Measurements from ENCODE around the gene RPL13A.
"Not testable (repeated sequence)": the region's sequence is repeated elsewhere in the genome, so short reads cannot be mapped to it uniquely, and the experiment has no call there.

RPL13A gene

GRCh38 chr19:49451430-49452181 is 35.8 kb upstream of the RPL13A start, which contains the start of gene PIH1D1:
TSS of gene PIH1D1 (minus strand) at chr19:49451814. CDS start at chr19:49451574, 240 bp downstream.
- H3K27ac ChIP-seq, result peak within 1 kb of the TSS; percentile 91

GRCh38 chr19:49453013-49453756 is 34.2 kb upstream of the RPL13A start, which contains the start of gene ALDH16A1:
TSS of gene ALDH16A1 (plus strand) at chr19:49453225. CDS start at chr19:49453332, 107 bp downstream.
- no peak for TF ChIP-seq CTCF (conservative IDR thresholded peaks at IDR 0.05)
- H3K27ac ChIP-seq, result peak within 1 kb of the TSS; percentile 91

More at GRCh38 chr19:49451430-49452181, 35.8 kb upstream of the RPL13A start, which contains the start of gene PIH1D1:
- TF ChIP-seq CTCF (conservative IDR thresholded peaks at IDR 0.05), result no peak

- H3K27ac ChIP-seq, result peak overlapping the region; percentile 91
These were observed 33.6 kb upstream of the RPL13A start for GRCh38 chr19:49453757-49454240.

GRCh38 chr19:49455773-49456172 is 31.6 kb upstream of the RPL13A start:
- no peak for TF ChIP-seq CTCF (conservative IDR thresholded peaks at IDR 0.05)
- H3K27ac ChIP-seq, result no peak overlapping the region

More at GRCh38 chr19:49453757-49454240, 33.6 kb upstream of the RPL13A start:
- TF ChIP-seq CTCF (conservative IDR thresholded peaks at IDR 0.05), result no peak

- H3K27ac ChIP-seq, result no peak overlapping the region
These were observed 31.1 kb upstream of the RPL13A start for GRCh38 chr19:49456326-49456725.

GRCh38 chr19:49458567-49458903 is 28.9 kb upstream of the RPL13A start:
- no peak for TF ChIP-seq CTCF (conservative IDR thresholded peaks at IDR 0.05)
- no peak overlapping the region for H3K27ac ChIP-seq

More at GRCh38 chr19:49456326-49456725, 31.1 kb upstream of the RPL13A start:
- no peak for TF ChIP-seq CTCF (conservative IDR thresholded peaks at IDR 0.05)

- H3K27ac ChIP-seq, result no peak overlapping the region
- no peak for TF ChIP-seq CTCF (conservative IDR thresholded peaks at IDR 0.05)
These were observed 28.0 kb upstream of the RPL13A start for GRCh38 chr19:49459388-49459787.

- H3K27ac ChIP-seq, result not testable (repeated sequence)
These were observed 26.3 kb upstream of the RPL13A start for GRCh38 chr19:49461130-49461529.
